NB4 (cell line): ENCODE measurements around the gene KCNQ5.

Source experiments
- MAX ChIP-seq: IDR thresholded peaks from 2 replicates; pipeline ENCODE4 v1.6.1; 2011; ENCODE audit warnings: low read depth, low read length
- MYC ChIP-seq: IDR thresholded peaks from 2 replicates; pipeline ENCODE4 v1.6.1; 2011; ENCODE audit warnings: low read depth, low read length
- TF ChIP-seq, protein P1 (sequence below): IDR thresholded peaks from one replicate; pipeline ENCODE4 v1.5.1; 2012; ENCODE audit warnings: low read depth, low read length

DNA sequence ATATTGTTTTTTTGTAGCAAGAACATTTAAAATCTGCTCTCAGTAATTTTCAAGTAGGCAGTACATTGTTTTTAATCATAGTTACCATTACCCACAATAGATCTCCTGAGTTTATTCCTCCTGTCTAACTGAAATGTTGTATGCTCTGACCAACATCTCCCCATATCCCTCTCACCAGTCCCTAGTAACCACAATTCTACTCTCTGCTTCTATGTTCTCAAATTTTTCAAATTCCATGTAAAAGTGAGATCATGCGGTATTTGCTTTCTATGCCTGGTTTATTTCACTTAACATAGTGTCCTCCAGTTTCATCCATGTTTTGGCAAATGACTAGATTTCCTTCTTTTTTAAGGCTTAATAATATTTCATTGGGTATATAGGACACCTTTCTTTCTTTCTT is 300.5 kb downstream of the KCNQ5 start:
- TF ChIP-seq, protein P1, sequence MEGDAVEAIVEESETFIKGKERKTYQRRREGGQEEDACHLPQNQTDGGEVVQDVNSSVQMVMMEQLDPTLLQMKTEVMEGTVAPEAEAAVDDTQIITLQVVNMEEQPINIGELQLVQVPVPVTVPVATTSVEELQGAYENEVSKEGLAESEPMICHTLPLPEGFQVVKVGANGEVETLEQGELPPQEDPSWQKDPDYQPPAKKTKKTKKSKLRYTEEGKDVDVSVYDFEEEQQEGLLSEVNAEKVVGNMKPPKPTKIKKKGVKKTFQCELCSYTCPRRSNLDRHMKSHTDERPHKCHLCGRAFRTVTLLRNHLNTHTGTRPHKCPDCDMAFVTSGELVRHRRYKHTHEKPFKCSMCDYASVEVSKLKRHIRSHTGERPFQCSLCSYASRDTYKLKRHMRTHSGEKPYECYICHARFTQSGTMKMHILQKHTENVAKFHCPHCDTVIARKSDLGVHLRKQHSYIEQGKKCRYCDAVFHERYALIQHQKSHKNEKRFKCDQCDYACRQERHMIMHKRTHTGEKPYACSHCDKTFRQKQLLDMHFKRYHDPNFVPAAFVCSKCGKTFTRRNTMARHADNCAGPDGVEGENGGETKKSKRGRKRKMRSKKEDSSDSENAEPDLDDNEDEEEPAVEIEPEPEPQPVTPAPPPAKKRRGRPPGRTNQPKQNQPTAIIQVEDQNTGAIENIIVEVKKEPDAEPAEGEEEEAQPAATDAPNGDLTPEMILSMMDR = no peak
- TF ChIP-seq MAX (no peak), MYC (no peak)
